Kidney (tissue), 14 donors: Measurements from ENCODE around the gene AKT3. TPM values are rescaled to one million over a fixed set of nuclear protein-coding genes. Genes with fewer than 3 reads are reported as not detected.

ENCODE experiments used
- DNase-seq, 5 donors: peaks; one replicate each; pipeline ENCODE4 v3.0.0-alpha.2; 2013 to 2020
- FAIRE-seq: peaks from 2 replicates; lab custom pipeline; 2012; peaks lifted over from hg19 to GRCh38; lab: Jason Lieb, UNC
- H3K27ac ChIP-seq, 2 donors: one replicate each; pipeline ENCODE4 v1.7.0; 2013; ENCODE audit warnings: low read depth in 2 of 2, low read length in 2 of 2, inconsistent platforms in 1 of 2
- H3K27me3 ChIP-seq: one replicate; pipeline ENCODE4 v1.7.1; 2013; ENCODE audit warnings: low read length, inconsistent platforms; ENCODE audit not compliant: control insufficient read depth, insufficient read depth
- H3K36me3 ChIP-seq, 3 donors: one replicate each; pipeline versions ENCODE4 v1.7.0 to v1.7.1; 2013; ENCODE audit warnings: low read length in 3 of 3, control low read depth in 1 of 3, inconsistent platforms in 1 of 3; ENCODE audit not compliant: insufficient read depth in 3 of 3, control insufficient read depth in 2 of 3
- H3K4me1 ChIP-seq, 3 donors: one replicate each; pipeline versions ENCODE4 v1.7.0 to v1.7.1; 2013; ENCODE audit warnings: low read length in 3 of 3, inconsistent platforms in 1 of 3, low read depth in 1 of 3; ENCODE audit not compliant: control insufficient read depth in 2 of 3, insufficient read depth in 2 of 3
- H3K4me3 ChIP-seq, 3 donors: one replicate each; pipeline versions ENCODE4 v1.7.0 to v1.8.1; 2013; ENCODE audit warnings: low read length in 3 of 3, control low read depth in 1 of 3, inconsistent platforms in 1 of 3
- H3K9ac ChIP-seq, 3 donors: one replicate each; pipeline versions ENCODE4 v1.7.0 to v1.7.1; 2013; ENCODE audit warnings: low read length in 3 of 3, control low read depth in 1 of 3, inconsistent platforms in 1 of 3
- H3K9me3 ChIP-seq, 3 donors: one replicate each; pipeline versions ENCODE4 v1.7.0 to v1.7.1; 2013; ENCODE audit warnings: low read length in 3 of 3, control low read depth in 1 of 3, inconsistent platforms in 1 of 3; ENCODE audit not compliant: control insufficient read depth in 2 of 3, insufficient read depth in 1 of 3
- intact Hi-C: fragments of 100-400 bp; cut with DNase I; formaldehyde crosslinking; loops from one replicate; pipeline ENCODE4 v1.11.1; 2022
- polyA plus RNA-seq: library from polyadenylated mRNA; stranded (reverse); fragments of 350-450 nt; fragmentation: Illumina TruSeq; extraction: RNeasy Lipid Tissue Mini Kit (QIAGEN cat#74804); gene quantifications from one replicate; pipeline ENCODE4 v1.2.3, GENCODE V29; 2014; ENCODE audit warnings: low read depth, low replicate concordance; ENCODE audit not compliant: insufficient read depth
- total RNA-seq: library from RNA; stranded (reverse); fragmentation: NEBNext Ultra II Directional; extraction: Animal tissue kit (Norgen Biotek cat#: 25700); gene quantifications from one replicate; pipeline ENCODE4 v1.2.1, GENCODE V29; 2021
- TF ChIP-seq, protein P1 (sequence below): IDR thresholded peaks from 3 replicates; pipeline ENCODE4 v1.5.1; 2012; ENCODE audit warnings: mild to moderate bottlenecking, moderate library complexity, borderline replicate concordance; ENCODE audit not compliant: insufficient read depth; ENCODE audit errors: extremely low read depth
- donor health status: control.
- donor health status: control.
- donor health status: control.
- donor health status: control.
- donor health status: control.
- donor health status: DM: yes; HTN: yes; CAD: no.
- donor health status: Normal renal cell carcinoma (clear cell type).

Gene AKT3
- total and polyA plus RNA-seq, 2 donors from 2014 or later = 9.5 to 81.6 TPM

DNA sequence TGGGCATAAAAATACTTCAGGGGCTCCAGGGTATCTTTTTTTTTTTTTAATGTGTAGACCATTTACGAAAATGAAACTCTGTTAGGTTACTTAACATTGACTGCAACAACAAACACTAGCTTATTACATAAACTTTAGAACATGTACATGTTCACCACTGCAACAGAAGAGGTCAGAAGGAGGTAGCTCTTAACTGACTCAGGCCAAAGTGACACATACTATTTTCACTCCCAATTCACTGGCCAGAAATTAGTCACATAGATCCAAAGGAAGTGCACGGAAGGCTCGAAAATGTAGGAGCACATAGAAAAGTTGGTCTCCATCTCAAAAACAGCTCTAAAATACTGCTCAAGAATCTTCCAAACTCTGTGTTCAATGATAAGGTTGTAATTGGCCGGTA is 107.2 kb downstream of the AKT3 start:
- peak; percentile 41 for FAIRE-seq
- intact Hi-C loops = no loop called here

DNA sequence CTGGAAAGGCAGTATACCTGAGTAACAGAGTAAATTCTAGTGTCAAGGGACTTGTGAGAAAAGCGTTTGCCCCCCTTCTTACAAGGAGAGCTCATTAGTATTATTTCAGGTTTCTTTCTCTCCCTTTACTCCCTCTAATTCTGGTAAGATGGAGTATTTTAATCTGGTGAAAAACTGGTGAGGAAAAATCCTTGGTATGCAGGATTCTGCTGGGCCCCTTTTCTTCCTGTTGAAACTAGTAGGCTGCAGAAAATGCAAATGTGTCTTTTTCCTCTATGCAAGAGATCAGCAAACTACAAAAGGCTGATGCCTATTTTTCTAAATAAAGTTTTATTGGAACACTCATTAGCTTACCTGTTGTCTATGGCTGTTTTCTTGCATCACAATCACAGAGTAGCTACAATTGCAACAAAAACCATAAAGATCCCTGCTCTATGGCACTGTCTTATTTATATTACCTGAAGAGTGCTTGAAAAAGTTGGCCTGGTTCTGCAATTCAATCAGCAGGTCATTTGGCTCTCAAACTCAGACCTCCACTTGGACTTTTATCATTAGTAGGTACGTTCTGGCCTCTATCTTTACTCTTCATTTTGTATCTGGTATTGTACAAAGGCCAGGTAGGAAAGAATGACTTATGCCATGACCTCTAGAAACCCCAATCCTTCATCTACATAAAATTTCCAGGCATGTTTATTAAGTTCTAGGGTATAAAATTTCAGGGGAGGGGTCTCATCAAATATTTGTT is 109.6 kb downstream of the AKT3 start:
- Histone ChIP-seq H3K27ac (no peak overlapping the region), H3K9ac (no peak overlapping the region), H3K4me3 (no peak overlapping the region), H3K27me3 (no peaks in the 10 kb centered on the region), H3K9me3 (no peaks in the 10 kb centered on the region), H3K36me3 (no peaks in the 10 kb centered on the region), H3K4me1 (peaks cover 0 to 6% (median 6%) of the 10 kb centered on the region in 3 donors)
- TF ChIP-seq, protein P1, sequence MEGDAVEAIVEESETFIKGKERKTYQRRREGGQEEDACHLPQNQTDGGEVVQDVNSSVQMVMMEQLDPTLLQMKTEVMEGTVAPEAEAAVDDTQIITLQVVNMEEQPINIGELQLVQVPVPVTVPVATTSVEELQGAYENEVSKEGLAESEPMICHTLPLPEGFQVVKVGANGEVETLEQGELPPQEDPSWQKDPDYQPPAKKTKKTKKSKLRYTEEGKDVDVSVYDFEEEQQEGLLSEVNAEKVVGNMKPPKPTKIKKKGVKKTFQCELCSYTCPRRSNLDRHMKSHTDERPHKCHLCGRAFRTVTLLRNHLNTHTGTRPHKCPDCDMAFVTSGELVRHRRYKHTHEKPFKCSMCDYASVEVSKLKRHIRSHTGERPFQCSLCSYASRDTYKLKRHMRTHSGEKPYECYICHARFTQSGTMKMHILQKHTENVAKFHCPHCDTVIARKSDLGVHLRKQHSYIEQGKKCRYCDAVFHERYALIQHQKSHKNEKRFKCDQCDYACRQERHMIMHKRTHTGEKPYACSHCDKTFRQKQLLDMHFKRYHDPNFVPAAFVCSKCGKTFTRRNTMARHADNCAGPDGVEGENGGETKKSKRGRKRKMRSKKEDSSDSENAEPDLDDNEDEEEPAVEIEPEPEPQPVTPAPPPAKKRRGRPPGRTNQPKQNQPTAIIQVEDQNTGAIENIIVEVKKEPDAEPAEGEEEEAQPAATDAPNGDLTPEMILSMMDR = no peak
- intact Hi-C loops = no loop called here
- peak in 1 of 5 donors; percentile 15 for DNase-seq
- FAIRE-seq = no peak

More for the DNA sequence above, 107.2 kb downstream of the AKT3 start:
- H3K27me3 ChIP-seq = no peaks in the 10 kb centered on the region
- H3K4me1 ChIP-seq = peaks cover 0 to 6% (median 6%) of the 10 kb centered on the region in 3 donors
- H3K27ac ChIP-seq = no peak overlapping the region
- DNase-seq = no peak
- no peak overlapping the region for H3K9ac ChIP-seq
- no peaks in the 10 kb centered on the region for H3K36me3 ChIP-seq
- H3K9me3 ChIP-seq = no peaks in the 10 kb centered on the region
- H3K4me3 ChIP-seq = no peak overlapping the region
- TF ChIP-seq, protein P1 = no peak

DNA sequence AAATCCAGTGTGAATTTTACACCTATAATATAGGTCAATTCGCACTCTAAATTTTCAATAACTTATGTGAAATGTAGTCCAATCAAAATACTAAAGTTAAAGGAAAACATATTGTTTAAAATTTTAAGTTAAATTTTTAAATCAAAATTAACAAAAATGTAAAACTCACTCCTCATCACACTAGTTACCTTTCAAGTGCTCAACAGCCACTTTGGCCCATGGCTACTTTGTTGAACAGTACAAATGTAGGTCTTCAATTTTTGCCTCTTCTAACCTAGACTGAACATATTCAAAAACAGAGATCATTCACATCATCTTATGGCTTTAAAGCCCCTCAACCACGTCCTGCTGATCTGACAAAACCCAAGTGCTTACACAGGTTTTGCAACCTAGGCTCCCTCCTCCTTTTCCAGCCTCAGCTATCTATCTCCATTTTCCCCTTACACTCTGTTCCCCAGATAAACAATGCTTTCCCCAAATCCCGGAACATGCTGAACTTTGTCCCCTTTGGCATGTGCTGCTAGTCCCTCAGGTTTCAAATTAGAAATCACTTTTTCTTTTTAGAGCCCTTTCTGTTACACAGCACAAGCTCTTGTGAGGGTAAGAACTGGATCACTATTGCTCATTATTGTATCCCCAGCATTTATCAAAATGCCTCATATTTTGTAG is 110.6 kb downstream of the AKT3 start:
- TF ChIP-seq, protein P1 = no peak
- Histone ChIP-seq H3K36me3 (no peaks in the 10 kb centered on the region), H3K4me3 (no peak overlapping the region), H3K4me1 (peaks cover 0 to 6% (median 6%) of the 10 kb centered on the region in 3 donors), H3K9me3 (no peaks in the 10 kb centered on the region), H3K27me3 (no peaks in the 10 kb centered on the region), H3K9ac (no peak overlapping the region), H3K27ac (no peak overlapping the region)
- no peak for DNase-seq
- FAIRE-seq = no peak
- intact Hi-C loops = no loop called here
